HFFc6 (cell line): ENCODE results near the gene SNRPA1. TPM values are rescaled to one million over a fixed set of nuclear protein-coding genes. Genes with fewer than 3 reads are reported as not detected.

Source experiments
- DNase-seq: peaks from one replicate; pipeline ENCODE4 v3.0.0-alpha.2; 2018
- H3K27ac Mint-ChIP-seq: 2 replicates; pipeline ENCODE4 v1.8.0; 2020; ENCODE audit warnings: mild to moderate bottlenecking, mixed read lengths
- H3K27me3 Mint-ChIP-seq: 2 replicates; pipeline ENCODE4 v1.8.0; 2021; ENCODE audit warnings: mild to moderate bottlenecking, moderate library complexity, mixed read lengths; ENCODE audit not compliant: insufficient read depth
- H3K36me3 Mint-ChIP-seq: 2 replicates; pipeline ENCODE4 v1.8.0; 2021; ENCODE audit warnings: low read depth, mixed read lengths
- H3K4me1 Mint-ChIP-seq: 2 replicates; pipeline ENCODE4 v1.8.0; 2020; ENCODE audit warnings: low read depth, mixed read lengths
- H3K4me3 Mint-ChIP-seq: 2 replicates; pipeline ENCODE4 v1.8.0; 2020; ENCODE audit warnings: mild to moderate bottlenecking, moderate library complexity, mixed read lengths
- H3K9me3 Mint-ChIP-seq: 2 replicates; pipeline ENCODE4 v1.8.0; 2020; ENCODE audit warnings: mild to moderate bottlenecking, mixed read lengths
- CTCF ChIP-seq: fragments of 200-600 bp; sonication (generic); IDR thresholded peaks from 2 replicates; pipeline ENCODE4 v1.5.0; 2021; ENCODE audit warnings: antibody characterized with exemption, mild to moderate bottlenecking
- total RNA-seq, 6 experiments: library from RNA; stranded (reverse); fragmentation: NEBNext Ultra II Directional; extraction: Animal tissue kit (Norgen Biotek cat#: 25700); gene quantifications; 2 replicates in 1 of 6; 3 replicates in 5 of 6; pipeline ENCODE4 v1.2.3, GENCODE V29; 2021

Gene SNRPA1
- total RNA-seq, 6 experiments from 2014 or later = 54.9 to 78.8 (median 64.5) TPM

- peaks cover 52% of the 10 kb centered on the region for H3K36me3 Mint-ChIP-seq
- no peak for TF ChIP-seq CTCF
- H3K9me3 Mint-ChIP-seq = no peaks in the 10 kb centered on the region
- peaks cover 1% of the 10 kb centered on the region for H3K27me3 Mint-ChIP-seq
- H3K27ac Mint-ChIP-seq = no peak overlapping the region
- H3K4me3 Mint-ChIP-seq = no peak overlapping the region
- no peaks in the 10 kb centered on the region; the same call in 1 of the 2 replicates for H3K4me1 Mint-ChIP-seq
- DNase-seq = no peak
Measured at GRCh38 chr15:101233651-101234280, 61.3 kb downstream of the SNRPA1 start.

GRCh38 chr15:101232677-101233076, 62.4 kb downstream of the SNRPA1 start:
- Mint-ChIP-seq H3K27me3 (peaks cover 1% of the 10 kb centered on the region), H3K9me3 (no peaks in the 10 kb centered on the region), H3K36me3 (peaks cover 63% of the 10 kb centered on the region), H3K4me3 (no peak overlapping the region), H3K4me1 (peaks cover 7% of the 10 kb centered on the region), H3K27ac (no peak overlapping the region)
- DNase-seq = no peak
- no peak for TF ChIP-seq CTCF

Other genes with a start within 250 kb of the SNRPA1 start
- gene CHSY1, start 43.2 kb downstream of the SNRPA1 start, total RNA-seq = 10 to 100 TPM; 29.2 to 44.2 (median 40.0) TPM
- gene SELENOS, start 17.8 kb downstream of the SNRPA1 start, total RNA-seq = 10 to 100 TPM; 73.1 to 83.1 (median 80.0) TPM
- not detected for gene PCSK6, start 194.5 kb upstream of the SNRPA1 start, total RNA-seq